SU-DHL-6 (cell line): ENCODE data around the gene ARHGEF16.

Experiments used
- H2AFZ ChIP-seq: fragments of 200-600 bp; sonication (generic); 2 replicates; pipeline ENCODE4 v1.6.1; 2014; ENCODE audit warnings: low read depth, mild to moderate bottlenecking, moderate library complexity, mixed read lengths, antibody characterized with exemption, low read length; ENCODE audit not compliant: severe bottlenecking
- H3F3A ChIP-seq: fragments of 200-600 bp; shearing (Covaris generic); 2 replicates; pipeline ENCODE4 v1.6.0; 2016; ENCODE audit warnings: antibody characterized with exemption, mild to moderate bottlenecking; ENCODE audit not compliant: insufficient read depth
- H3K27ac ChIP-seq: fragments of 200-600 bp; sonication (generic); 2 replicates; pipeline ENCODE4 v1.5.1; 2016; ENCODE audit warnings: low read depth, mild to moderate bottlenecking, low read length, moderate library complexity, mixed read lengths
- H3K27me3 ChIP-seq: fragments of 200-600 bp; sonication (generic), shearing (Covaris generic); 2 replicates; pipeline ENCODE4 v1.6.0; 2014; ENCODE audit warnings: mild to moderate bottlenecking, low read length
- H3K36me3 ChIP-seq: fragments of 200-600 bp; sonication (generic); 2 replicates; pipeline ENCODE4 v1.6.1; 2014; ENCODE audit warnings: mild to moderate bottlenecking, low read length, mixed read lengths
- H3K4me2 ChIP-seq: fragments of 300-600, 200-600 bp; shearing (Covaris generic), sonication (generic); 2 replicates; pipeline ENCODE4 v1.6.0; 2014; ENCODE audit warnings: low read length, low read depth, mild to moderate bottlenecking; ENCODE audit not compliant: poor library complexity, severe bottlenecking
- H3K4me3 ChIP-seq: fragments of 200-600 bp; sonication (generic); 2 replicates; pipeline ENCODE4 v1.5.1; 2014; ENCODE audit warnings: antibody characterized with exemption, low read length, mild to moderate bottlenecking, mixed read lengths; ENCODE audit not compliant: insufficient read depth, poor library complexity, severe bottlenecking
- H3K79me2 ChIP-seq: fragments of 200-600 bp; sonication (generic); 2 replicates; pipeline ENCODE4 v1.6.1; 2014; ENCODE audit warnings: mild to moderate bottlenecking, low read length, moderate library complexity; ENCODE audit not compliant: insufficient read depth
- H3K9ac ChIP-seq: fragments of 200-600 bp; sonication (generic); 2 replicates; pipeline ENCODE4 v1.7.0; 2014; ENCODE audit warnings: mild to moderate bottlenecking, low read length
- H3K9me2 ChIP-seq: fragments of 200-600 bp; sonication (generic); replicated peaks from 2 replicates; pipeline ENCODE4 v1.6.1; 2014; ENCODE audit warnings: low read length; ENCODE audit not compliant: insufficient read depth
- H3K9me3 ChIP-seq: fragments of 200-600 bp; sonication (generic); 2 replicates; pipeline ENCODE4 v1.6.1; 2014; ENCODE audit warnings: low read length, mixed read lengths; ENCODE audit not compliant: insufficient read depth
- H4K20me1 ChIP-seq: fragments of 200-600 bp; sonication (generic); 2 replicates; pipeline ENCODE4 v1.6.1; 2014; ENCODE audit warnings: low read depth, mild to moderate bottlenecking, antibody characterized with exemption, low read length, moderate library complexity, mixed read lengths
- EZH2phosphoT487 ChIP-seq: fragments of 200-600 bp; sonication (generic), shearing (Covaris generic); conservative IDR thresholded peaks from 2 replicates; pipeline ENCODE4 v1.6.1; 2018; ENCODE audit warnings: mild to moderate bottlenecking, antibody characterized with exemption, low read length, moderate library complexity, mixed read lengths
- TF ChIP-seq, protein P1 (sequence below): fragments of 200-600 bp; sonication (generic); IDR thresholded peaks from one replicate; pipeline ENCODE4 v1.5.1; 2017; ENCODE audit warnings: antibody characterized with exemption, mild to moderate bottlenecking, low read length, moderate library complexity; ENCODE audit not compliant: insufficient read depth, poor library complexity, severe bottlenecking

Gene ARHGEF16

DNA sequence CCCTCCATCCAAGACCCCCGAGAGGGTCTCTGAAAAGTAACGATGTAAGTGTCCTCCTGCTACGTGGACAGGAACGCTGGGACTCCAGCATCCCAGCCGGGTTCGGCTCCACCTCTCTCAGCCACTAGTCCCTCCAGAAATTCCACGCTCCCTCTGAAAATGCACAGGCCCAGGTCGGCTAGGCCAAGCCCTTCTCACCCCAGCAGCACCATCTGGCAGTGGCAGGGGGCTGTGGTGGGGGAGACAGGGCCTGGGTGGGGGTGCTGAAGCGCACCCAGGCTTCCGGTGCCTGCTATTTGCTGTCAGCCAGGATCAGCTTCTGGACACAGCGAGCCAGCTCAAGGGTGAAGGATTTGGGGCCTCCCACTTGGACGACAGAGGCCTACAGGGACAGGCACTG, 73.3 kb downstream of the ARHGEF16 start:
- Histone ChIP-seq H3K27ac (no peak overlapping the region), H3K79me2 (no peaks in the 10 kb centered on the region), H3K9ac (no peak overlapping the region), H3K9me3 (no peaks in the 10 kb centered on the region), H3F3A (no peaks in the 10 kb centered on the region), H4K20me1 (no peaks in the 10 kb centered on the region), H3K4me2 (no peak overlapping the region), H3K4me3 (no peak overlapping the region), H2AFZ (no peak overlapping the region), H3K27me3 (no peaks in the 10 kb centered on the region), H3K36me3 (no peaks in the 10 kb centered on the region), H3K9me2 (no peaks in the 10 kb centered on the region)
- TF ChIP-seq EZH2phosphoT487: no peak
- TF ChIP-seq, protein P1, sequence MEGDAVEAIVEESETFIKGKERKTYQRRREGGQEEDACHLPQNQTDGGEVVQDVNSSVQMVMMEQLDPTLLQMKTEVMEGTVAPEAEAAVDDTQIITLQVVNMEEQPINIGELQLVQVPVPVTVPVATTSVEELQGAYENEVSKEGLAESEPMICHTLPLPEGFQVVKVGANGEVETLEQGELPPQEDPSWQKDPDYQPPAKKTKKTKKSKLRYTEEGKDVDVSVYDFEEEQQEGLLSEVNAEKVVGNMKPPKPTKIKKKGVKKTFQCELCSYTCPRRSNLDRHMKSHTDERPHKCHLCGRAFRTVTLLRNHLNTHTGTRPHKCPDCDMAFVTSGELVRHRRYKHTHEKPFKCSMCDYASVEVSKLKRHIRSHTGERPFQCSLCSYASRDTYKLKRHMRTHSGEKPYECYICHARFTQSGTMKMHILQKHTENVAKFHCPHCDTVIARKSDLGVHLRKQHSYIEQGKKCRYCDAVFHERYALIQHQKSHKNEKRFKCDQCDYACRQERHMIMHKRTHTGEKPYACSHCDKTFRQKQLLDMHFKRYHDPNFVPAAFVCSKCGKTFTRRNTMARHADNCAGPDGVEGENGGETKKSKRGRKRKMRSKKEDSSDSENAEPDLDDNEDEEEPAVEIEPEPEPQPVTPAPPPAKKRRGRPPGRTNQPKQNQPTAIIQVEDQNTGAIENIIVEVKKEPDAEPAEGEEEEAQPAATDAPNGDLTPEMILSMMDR: no peak

DNA sequence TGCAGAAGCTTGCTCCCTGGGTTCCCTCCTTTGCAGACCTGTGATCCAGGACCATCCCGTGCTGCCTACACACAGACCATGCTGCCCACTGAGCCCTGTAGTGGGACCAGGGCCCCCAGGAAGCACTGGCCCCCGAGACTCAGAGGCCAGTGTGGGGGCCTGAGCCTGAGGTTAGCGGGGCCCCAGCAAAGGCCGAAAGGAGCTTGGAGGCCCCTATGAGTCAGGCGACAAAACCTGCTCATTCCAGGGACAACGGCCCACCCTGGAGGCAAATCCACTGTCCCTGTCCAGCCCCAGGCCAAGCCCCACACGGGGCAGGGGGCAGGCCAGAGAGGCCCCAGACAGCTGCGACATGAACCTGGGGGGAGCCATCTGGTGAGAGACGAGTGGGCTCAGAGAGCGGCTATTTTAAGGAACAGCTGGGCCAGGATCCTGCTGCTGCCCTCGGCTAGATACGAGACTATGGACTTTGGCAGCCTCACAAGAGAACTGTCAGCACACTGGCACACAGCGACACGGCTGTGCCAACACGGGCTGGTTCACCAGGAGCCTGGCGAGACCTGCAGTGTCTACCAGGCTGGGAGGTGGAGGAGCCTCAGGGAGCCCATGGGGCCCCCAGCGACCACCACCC, 74.7 kb downstream of the ARHGEF16 start:
- Histone ChIP-seq H3K27ac (no peak overlapping the region), H2AFZ (no peak overlapping the region), H3K4me2 (no peak overlapping the region), H3K27me3 (no peaks in the 10 kb centered on the region), H3K4me3 (no peak overlapping the region), H4K20me1 (no peaks in the 10 kb centered on the region), H3K36me3 (no peaks in the 10 kb centered on the region), H3K9ac (no peak overlapping the region), H3K79me2 (no peaks in the 10 kb centered on the region), H3F3A (no peaks in the 10 kb centered on the region), H3K9me3 (no peaks in the 10 kb centered on the region), H3K9me2 (no peaks in the 10 kb centered on the region)
- TF ChIP-seq, protein P1: no peak
- no peak for TF ChIP-seq EZH2phosphoT487

DNA sequence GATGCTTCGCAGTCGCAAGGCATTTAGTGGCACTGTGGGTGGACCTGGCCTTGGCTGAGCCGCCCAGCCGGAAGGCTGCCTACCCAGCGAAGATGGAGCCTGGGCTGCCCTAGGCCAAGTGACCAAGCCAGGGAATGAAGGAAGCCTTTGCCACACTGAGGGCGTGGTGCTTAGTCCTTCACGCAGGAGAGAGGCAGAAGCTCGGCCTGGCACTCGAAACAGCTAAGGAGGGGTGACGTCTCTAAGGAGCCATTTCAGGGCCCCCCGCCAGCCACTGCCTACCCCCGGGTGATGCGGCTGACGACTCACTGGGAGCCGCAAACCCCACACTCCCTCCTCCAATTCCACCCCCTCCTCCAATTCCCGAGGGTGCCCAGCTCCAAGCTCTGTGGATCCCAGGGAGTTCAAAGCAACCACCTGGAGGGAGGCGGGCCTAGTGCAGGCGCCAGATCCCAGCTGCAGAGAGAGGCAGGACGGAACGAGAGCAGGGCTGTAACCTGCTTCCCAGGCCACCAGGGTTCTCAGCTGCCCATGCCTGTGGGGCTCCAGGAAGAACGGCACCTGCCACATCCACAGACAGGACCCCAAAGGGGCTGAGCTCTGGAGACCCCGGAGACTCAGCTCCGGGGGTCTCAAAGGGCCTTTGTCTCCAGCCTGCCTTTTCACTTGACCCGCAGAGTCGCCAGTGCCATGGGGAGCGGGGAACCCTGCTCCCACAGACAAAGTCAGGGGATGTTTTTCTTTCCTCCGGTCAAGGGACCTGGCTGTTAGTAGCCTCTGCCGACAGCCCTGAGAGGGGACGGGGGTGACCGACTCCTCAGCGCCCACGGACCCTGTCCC, 75.8 kb downstream of the ARHGEF16 start:
- H3K27ac ChIP-seq: no peak overlapping the region
- no peak overlapping the region for H2AFZ ChIP-seq
- no peaks in the 10 kb centered on the region for H4K20me1 ChIP-seq
- H3K4me3 ChIP-seq: no peak overlapping the region
- no peaks in the 10 kb centered on the region for H3F3A ChIP-seq
- H3K9ac ChIP-seq: no peak overlapping the region
- no peaks in the 10 kb centered on the region for H3K9me3 ChIP-seq
- H3K4me2 ChIP-seq: no peak overlapping the region
- no peaks in the 10 kb centered on the region for H3K27me3 ChIP-seq
- H3K9me2 ChIP-seq: no peaks in the 10 kb centered on the region
- no peaks in the 10 kb centered on the region for H3K36me3 ChIP-seq
- TF ChIP-seq, protein P1: no peak
- TF ChIP-seq EZH2phosphoT487: no peak
- no peaks in the 10 kb centered on the region for H3K79me2 ChIP-seq
